NCI-H2227 (cell line): ENCODE measurements around the gene GTF2H2C.
"Not testable (repeated sequence)": the region's sequence is repeated elsewhere in the genome, so short reads cannot be mapped to it uniquely, and the experiment has no call there.

Experiments used
- DNase-seq: peaks from one replicate; lab custom pipeline; 2025; ENCODE audit not compliant: unreplicated experiment; lab: John Stamatoyannopoulos, UW

Gene GTF2H2C

GRCh38 chr5:69560587-69561431 is 818 bp downstream of the GTF2H2C start:
- DNase-seq, result not testable (repeated sequence)

- not testable (repeated sequence) for DNase-seq
These were observed 6.2 kb downstream of the GTF2H2C start for GRCh38 chr5:69566172-69566571.

GRCh38 chr5:69568072-69568471 is 8.1 kb downstream of the GTF2H2C start:
- DNase-seq, result not testable (repeated sequence)

- DNase-seq, result not testable (repeated sequence)
These were observed 23.4 kb downstream of the GTF2H2C start for GRCh38 chr5:69583356-69583755.

GRCh38 chr5:69596114-69596840 is 36.3 kb downstream of the GTF2H2C start:
- not testable (repeated sequence) for DNase-seq

- DNase-seq, result not testable (repeated sequence)
These were observed 42.0 kb downstream of the GTF2H2C start for GRCh38 chr5:69601947-69602346.

GRCh38 chr5:69606839-69607238 is 46.8 kb downstream of the GTF2H2C start:
- not testable (repeated sequence) for DNase-seq

- not testable (repeated sequence) for DNase-seq
These were observed 47.8 kb downstream of the GTF2H2C start for GRCh38 chr5:69607750-69608149.

GRCh38 chr5:69608861-69609496 is 49.0 kb downstream of the GTF2H2C start:
- not testable (repeated sequence) for DNase-seq

GRCh38 chr5:69614843-69615242 is 54.9 kb downstream of the GTF2H2C start:
- DNase-seq, result not testable (repeated sequence)

- not testable (repeated sequence) for DNase-seq
These were observed 71.9 kb downstream of the GTF2H2C start for GRCh38 chr5:69631879-69632278.
